PC-9 (cell line): ENCODE data around the gene NMRK2. TPM values are rescaled to one million over a fixed set of nuclear protein-coding genes. Genes with fewer than 3 reads are reported as not detected.
A peak's percentile ranks its signal among the peaks of the same experiment; 100 is the strongest.

Experiments used
- BruUV-seq: library from RNA; stranded (reverse); fragments of 400-500 nt; replicated peaks from 2 replicates; lab custom pipeline; 2021; lab: Mats Ljungman, UMichigan
- CTCF ChIA-PET: fragments of 300-600 bp; sonication (Branson Sonifier 250); formaldehyde crosslinking; loops from one replicate; lab custom pipeline; 2022; ENCODE audit warnings: antibody characterized with exemption; lab: Charles Lee
- POLR2A ChIA-PET: fragments of 300-600 bp; sonication (Branson Sonifier 250); formaldehyde crosslinking; loops from one replicate; lab custom pipeline; 2022; ENCODE audit warnings: antibody characterized with exemption; ENCODE audit not compliant: unreplicated experiment; lab: Charles Lee
- DNase-seq, 2 experiments: peaks; one replicate each; pipeline versions ENCODE4 v3.0.0 to v3.0.0-alpha.2; 2015 to 2022; ENCODE audit warnings: mixed read lengths in 1 of 2
- H2AFZ ChIP-seq: fragments of 200-600 bp; sonication (generic); 2 replicates; pipeline ENCODE4 v1.8.1; 2017; ENCODE audit warnings: antibody characterized with exemption
- H3F3A ChIP-seq: fragments of 200-600 bp; sonication (generic); 2 replicates; pipeline ENCODE4 v1.8.1; 2017; ENCODE audit warnings: antibody characterized with exemption, mild to moderate bottlenecking, low read depth; ENCODE audit not compliant: insufficient read depth
- H3K27ac ChIP-seq: fragments of 200-600 bp; sonication (generic); 2 replicates; pipeline ENCODE4 v1.6.1; 2016; ENCODE audit warnings: mixed run types
- H3K27me3 ChIP-seq: fragments of 200-600 bp; sonication (generic); 2 replicates; pipeline ENCODE4 v1.6.1; 2016; ENCODE audit warnings: low read depth, mixed run types; ENCODE audit not compliant: insufficient read depth
- H3K36me3 ChIP-seq: fragments of 200-600 bp; sonication (generic); 2 replicates; pipeline ENCODE4 v1.6.1; 2016; ENCODE audit warnings: low read depth, mixed run types
- H3K4me1 ChIP-seq: fragments of 200-600 bp; sonication (generic); replicated peaks from 2 replicates; pipeline ENCODE4 v1.6.1; 2016; ENCODE audit warnings: mixed run types; ENCODE audit not compliant: insufficient read depth
- H3K4me2 ChIP-seq: fragments of 200-600 bp; sonication (generic); 2 replicates; pipeline ENCODE4 v1.6.1; 2017; ENCODE audit warnings: mixed run types
- H3K4me3 ChIP-seq: fragments of 200-600 bp; sonication (generic); 2 replicates; pipeline ENCODE4 v1.6.1; 2016; ENCODE audit warnings: mixed run types
- H3K79me2 ChIP-seq: fragments of 200-600 bp; sonication (generic); 2 replicates; pipeline ENCODE4 v1.6.1; 2017; ENCODE audit warnings: low read depth, mixed run types
- H3K9me2 ChIP-seq: fragments of 200-600 bp; sonication (generic); 2 replicates; pipeline ENCODE4 v1.8.1; 2017; ENCODE audit warnings: mild to moderate bottlenecking; ENCODE audit not compliant: insufficient read depth
- H3K9me3 ChIP-seq: fragments of 200-600 bp; sonication (generic); 2 replicates; pipeline ENCODE4 v1.8.1; 2016; ENCODE audit warnings: low read depth; ENCODE audit not compliant: insufficient read depth
- H4K20me1 ChIP-seq: fragments of 200-600 bp; sonication (generic); 2 replicates; pipeline ENCODE4 v1.8.1; 2017; ENCODE audit not compliant: insufficient read depth
- EZH2 ChIP-seq: fragments of 200-600 bp; sonication (generic); IDR thresholded peaks from 2 replicates; pipeline ENCODE4 v1.8.0; 2017; ENCODE audit warnings: antibody characterized with exemption, low read depth
- intact Hi-C: fragments of 100-400 bp; cut with micrococcal nuclease; formaldehyde crosslinking; loops from one replicate; pipeline ENCODE4 v1.10.0; 2022; ENCODE audit not compliant: unreplicated experiment
- total RNA-seq: library from RNA; stranded (reverse); gene quantifications from 2 replicates; pipeline ENCODE4 v1.2.3, GENCODE V29; 2021
- TF ChIP-seq, protein P1 (sequence below): fragments of 200-600 bp; sonication (generic); conservative IDR thresholded peaks from 2 replicates; pipeline ENCODE4 v1.6.1; 2017; ENCODE audit warnings: mixed run types, antibody characterized with exemption, mild to moderate bottlenecking, moderate library complexity

NMRK2 gene
- total RNA-seq, 1 experiment from 2014 or later, result not detected

DNA sequence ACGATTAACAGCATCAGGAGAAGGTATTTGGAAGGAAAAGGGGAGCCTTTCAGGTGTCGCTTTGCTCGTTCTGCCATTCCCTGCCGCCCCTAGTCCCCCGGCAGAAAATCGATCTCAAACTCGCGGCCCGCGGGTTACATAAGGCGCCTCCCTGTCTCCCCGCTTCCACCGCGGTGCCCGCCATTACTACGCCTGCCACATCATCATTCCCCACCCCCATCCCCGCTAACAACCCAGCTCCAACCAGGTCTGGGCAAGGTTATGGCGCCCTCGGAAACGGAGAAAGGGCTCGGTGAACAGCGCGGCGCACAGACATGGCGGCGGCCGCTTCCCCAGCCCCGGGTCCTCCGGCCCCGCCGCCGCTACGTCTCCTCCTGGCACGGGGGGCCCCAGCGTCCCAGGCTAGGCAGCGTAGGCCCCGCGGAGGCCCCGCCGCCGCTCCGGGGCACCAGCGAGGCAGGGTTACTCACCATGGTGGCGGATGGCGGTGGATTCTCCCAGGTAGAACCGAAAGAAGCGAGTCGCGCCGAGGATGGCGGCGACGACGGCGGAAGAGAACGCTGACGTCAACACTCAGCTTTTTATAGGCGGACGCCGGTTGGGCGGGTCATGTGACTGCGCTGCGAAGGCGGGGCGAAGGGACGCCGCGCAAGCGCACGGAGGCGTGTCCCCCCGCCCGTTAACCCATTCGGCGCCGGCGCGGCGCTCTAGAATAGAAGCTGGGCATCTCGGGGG is 52.2 kb downstream of the NMRK2 start, which contains the start of gene EEF2:
TSS of gene EEF2 (minus strand) at position 556 of the 735 bp plus-strand sequence. CDS start at position 473, 83 bp downstream.
- ChIA-PET POLR2A (interaction anchor here (0.5 to 1.1 kb wide), 6 partner anchors 14 to 443 kb away, joined by 4 to 9 read pairs (median 4); partner anchors contain the start of gene DAPK3), CTCF (interaction anchor here (0.7 to 1.1 kb wide), 3 partner anchors 74 to 1201 kb away, joined by 3 to 5 read pairs (median 4); no protein-coding TSS in a partner anchor)
- Histone ChIP-seq H3K4me3 (peak within 1 kb of the TSS; percentile 91), H4K20me1 (peaks cover 48% of the 10 kb centered on the region), H3K4me1 (peaks cover 23% of the 10 kb centered on the region), H3K9me2 (no peaks in the 10 kb centered on the region), H3K27ac (peak within 1 kb of the TSS; percentile 95), H3K4me2 (peak within 1 kb of the TSS; percentile 89), H3K79me2 (peaks cover 52% of the 10 kb centered on the region), H3F3A (peaks cover 70% of the 10 kb centered on the region), H3K36me3 (peaks cover 21% of the 10 kb centered on the region), H2AFZ (no peak within 1 kb of the TSS), H3K9me3 (no peaks in the 10 kb centered on the region), H3K27me3 (no peaks in the 10 kb centered on the region)
- intact Hi-C loops, result loop anchor here (2.0 to 5.0 kb wide), 4 partner anchors 77 to 392 kb away; no protein-coding TSS in a partner anchor
- TF ChIP-seq EZH2, result no peak
- TF ChIP-seq, protein P1, sequence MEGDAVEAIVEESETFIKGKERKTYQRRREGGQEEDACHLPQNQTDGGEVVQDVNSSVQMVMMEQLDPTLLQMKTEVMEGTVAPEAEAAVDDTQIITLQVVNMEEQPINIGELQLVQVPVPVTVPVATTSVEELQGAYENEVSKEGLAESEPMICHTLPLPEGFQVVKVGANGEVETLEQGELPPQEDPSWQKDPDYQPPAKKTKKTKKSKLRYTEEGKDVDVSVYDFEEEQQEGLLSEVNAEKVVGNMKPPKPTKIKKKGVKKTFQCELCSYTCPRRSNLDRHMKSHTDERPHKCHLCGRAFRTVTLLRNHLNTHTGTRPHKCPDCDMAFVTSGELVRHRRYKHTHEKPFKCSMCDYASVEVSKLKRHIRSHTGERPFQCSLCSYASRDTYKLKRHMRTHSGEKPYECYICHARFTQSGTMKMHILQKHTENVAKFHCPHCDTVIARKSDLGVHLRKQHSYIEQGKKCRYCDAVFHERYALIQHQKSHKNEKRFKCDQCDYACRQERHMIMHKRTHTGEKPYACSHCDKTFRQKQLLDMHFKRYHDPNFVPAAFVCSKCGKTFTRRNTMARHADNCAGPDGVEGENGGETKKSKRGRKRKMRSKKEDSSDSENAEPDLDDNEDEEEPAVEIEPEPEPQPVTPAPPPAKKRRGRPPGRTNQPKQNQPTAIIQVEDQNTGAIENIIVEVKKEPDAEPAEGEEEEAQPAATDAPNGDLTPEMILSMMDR, result no peak
- peak; percentile 57 to 76 for DNase-seq
- BruUV-seq, result TSS peak; percentile 64

DNA sequence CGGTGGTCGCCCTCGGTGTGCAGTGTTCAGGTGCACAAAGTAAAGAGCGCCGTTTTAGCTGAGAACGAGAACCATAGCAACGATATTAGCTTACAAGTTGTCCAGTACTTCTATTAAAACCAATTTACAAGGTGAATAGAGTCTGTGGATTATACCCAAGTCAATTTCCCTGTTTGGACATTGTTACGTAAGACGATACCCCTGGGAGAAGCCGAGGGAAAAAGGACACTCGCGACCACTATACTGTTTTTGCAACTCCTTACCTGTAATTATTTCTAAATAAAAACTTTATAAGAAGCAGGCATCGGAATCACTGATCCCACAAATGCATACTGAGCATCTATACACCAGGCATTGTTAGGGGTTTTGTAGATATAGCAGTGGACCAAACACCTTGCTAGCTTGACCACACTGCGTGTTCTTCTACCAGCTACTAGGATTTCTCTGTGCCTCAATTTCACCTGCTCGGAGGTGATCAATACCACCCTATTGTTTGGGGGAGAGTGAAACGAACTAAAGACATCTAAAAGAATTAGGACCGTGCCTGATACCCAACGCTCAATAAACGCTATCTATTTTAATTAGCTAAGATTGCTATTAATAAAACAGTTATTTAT is 52.9 kb downstream of the NMRK2 start:
- no TSS peak for BruUV-seq
- Histone ChIP-seq H2AFZ (no peak overlapping the region), H4K20me1 (peaks cover 42% of the 10 kb centered on the region), H3K4me2 (peak overlapping the region; percentile 89), H3K27ac (peak overlapping the region; percentile 52; the same call in 1 of the 2 replicates), H3K9me3 (no peaks in the 10 kb centered on the region), H3F3A (peaks cover 64% of the 10 kb centered on the region), H3K4me3 (peak overlapping the region; percentile 91; the same call in 1 of the 2 replicates), H3K27me3 (no peaks in the 10 kb centered on the region), H3K9me2 (no peaks in the 10 kb centered on the region), H3K36me3 (peaks cover 18% of the 10 kb centered on the region), H3K4me1 (peaks cover 23% of the 10 kb centered on the region), H3K79me2 (peaks cover 45% of the 10 kb centered on the region)
- ChIA-PET POLR2A (interaction anchor here (0.5 to 1.1 kb wide), 5 partner anchors 15 to 443 kb away, joined by 4 to 9 read pairs (median 4); partner anchors contain the start of gene DAPK3), CTCF (interaction anchor here (0.6 to 1.1 kb wide), 3 partner anchors 73 to 208 kb away, joined by 3 to 5 read pairs (median 4); no protein-coding TSS in a partner anchor)
- intact Hi-C loops, result loop anchor here (1.0 to 5.0 kb wide), 6 partner anchors 17 to 392 kb away; no protein-coding TSS in a partner anchor
- DNase-seq, result no peak
- TF ChIP-seq EZH2, result no peak
- TF ChIP-seq, protein P1, result no peak
